T-helper 22 cell (primary cell): ENCODE data around the gene GOLGA6L7.
"Not testable (repeated sequence)": the region's sequence is repeated elsewhere in the genome, so short reads cannot be mapped to it uniquely, and the experiment has no call there.

ENCODE experiments used
- DNase-seq: peaks from one replicate; pipeline ENCODE4 v3.0.0-alpha.2; 2020; ENCODE audit warnings: low read depth

GOLGA6L7 gene

GRCh38 chr15:28843520-28843919, 4.9 kb downstream of the GOLGA6L7 start:
- DNase-seq: not testable (repeated sequence)

GRCh38 chr15:28842210-28842609, 6.2 kb downstream of the GOLGA6L7 start:
- DNase-seq: not testable (repeated sequence)

GRCh38 chr15:28840285-28840684, 8.2 kb downstream of the GOLGA6L7 start:
- not testable (repeated sequence) for DNase-seq

- not testable (repeated sequence) for DNase-seq
Measured at GRCh38 chr15:28834957-28835585, 13.4 kb downstream of the GOLGA6L7 start.

GRCh38 chr15:28831897-28832587, 16.4 kb downstream of the GOLGA6L7 start:
- peak; percentile 42 for DNase-seq

- DNase-seq: not testable (repeated sequence)
Measured at GRCh38 chr15:28821420-28821819, 27.0 kb downstream of the GOLGA6L7 start.

GRCh38 chr15:28819930-28820295, 28.5 kb downstream of the GOLGA6L7 start:
- not testable (repeated sequence) for DNase-seq

- not testable (repeated sequence) for DNase-seq
Measured at GRCh38 chr15:28819019-28819929, 29.2 kb downstream of the GOLGA6L7 start.

GRCh38 chr15:28818168-28818567, 30.3 kb downstream of the GOLGA6L7 start:
- DNase-seq: not testable (repeated sequence)

- not testable (repeated sequence) for DNase-seq
Measured at GRCh38 chr15:28814059-28814458, 34.4 kb downstream of the GOLGA6L7 start.

GRCh38 chr15:28813392-28813791, 35.1 kb downstream of the GOLGA6L7 start:
- DNase-seq: not testable (repeated sequence)

- not testable (repeated sequence) for DNase-seq
Measured at GRCh38 chr15:28811852-28812550, 36.4 kb downstream of the GOLGA6L7 start.

GRCh38 chr15:28810444-28810843, 38.0 kb downstream of the GOLGA6L7 start:
- not testable (repeated sequence) for DNase-seq

GRCh38 chr15:28808136-28808535, 40.3 kb downstream of the GOLGA6L7 start:
- not testable (repeated sequence) for DNase-seq

GRCh38 chr15:28800366-28800765, 48.1 kb downstream of the GOLGA6L7 start:
- not testable (repeated sequence) for DNase-seq

- DNase-seq: not testable (repeated sequence)
Measured at GRCh38 chr15:28798234-28798633, 50.2 kb downstream of the GOLGA6L7 start.

- not testable (repeated sequence) for DNase-seq
Measured at GRCh38 chr15:28794231-28794630, 54.2 kb downstream of the GOLGA6L7 start.
